WTC11 (cell line): Measurements from ENCODE around the gene ARHGAP44.

Experiments used
- NFE2L1 ChIP-seq: sonication (generic); formaldehyde crosslinking; IDR thresholded peaks from 2 replicates; pipeline ENCODE4 v1.8.1; 2023; ENCODE audit warnings: missing genetic modification reagents
- ZBTB21 ChIP-seq: sonication (generic); formaldehyde crosslinking; IDR thresholded peaks from 2 replicates; pipeline ENCODE4 v1.8.1; 2023; ENCODE audit warnings: mild to moderate bottlenecking, missing genetic modification reagents, borderline replicate concordance

DNA sequence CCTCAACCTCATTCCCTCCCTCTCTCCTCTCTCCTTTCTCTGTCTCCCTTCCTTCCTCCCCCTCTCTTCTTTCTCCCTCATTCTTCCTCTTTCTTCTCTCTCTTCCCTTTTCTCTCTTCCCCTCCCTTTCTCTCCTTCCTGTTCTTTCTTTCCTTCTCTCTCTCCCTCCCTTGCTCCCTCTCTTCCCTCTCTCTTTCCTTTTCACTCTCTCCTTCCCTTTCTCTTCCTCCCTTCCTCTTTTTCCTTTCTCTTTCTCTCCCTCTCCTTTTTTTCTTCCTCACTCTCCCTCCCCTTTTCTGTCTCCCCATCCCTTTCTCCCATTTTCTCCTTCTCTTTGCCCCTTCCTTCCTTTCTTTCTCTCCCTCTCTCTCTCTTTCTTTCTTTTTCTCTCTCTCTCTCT lies 236.4 kb downstream of the ARHGAP44 start:
- TF ChIP-seq ZBTB21 (CRISPR knock-in tag): no peak
- TF ChIP-seq NFE2L1 (CRISPR knock-in tag): no peak
